Panc1 (cell line): ENCODE measurements around the gene SCN2B. TPM values are rescaled to one million over a fixed set of nuclear protein-coding genes. Genes with fewer than 3 reads are reported as not detected.

Source experiments
- ATAC-seq: fragments of 200-7000 bp; cut with Tn5 transposase; 2 replicates; pipeline ENCODE4 v1.9.1; 2020; ENCODE audit warnings: mild to moderate bottlenecking, moderate library complexity
- BruUV-seq: library from RNA; stranded (reverse); fragments of 400-500 nt; replicated peaks from 2 replicates; lab custom pipeline; 2021; lab: Mats Ljungman, UMichigan
- CTCF ChIA-PET: fragments of 300-600 bp; sonication (Branson Sonifier 250); formaldehyde crosslinking; loops from one replicate; lab custom pipeline; 2022; ENCODE audit warnings: antibody characterized with exemption; lab: Charles Lee
- POLR2A ChIA-PET: fragments of 300-600 bp; sonication (Branson Sonifier 250); formaldehyde crosslinking; loops from one replicate; lab custom pipeline; 2022; ENCODE audit warnings: antibody characterized with exemption; lab: Charles Lee
- DNase-seq: peaks from one replicate; pipeline ENCODE4 v3.0.0-alpha.2; 2010; ENCODE audit warnings: low read depth, low spot score
- H3K27ac ChIP-seq: 2 replicates; pipeline ENCODE4 v1.5.1; 2011; ENCODE audit warnings: mild to moderate bottlenecking, low read length, inconsistent platforms
- H3K27me3 ChIP-seq: fragments of 200-500 bp; sonication (Bioruptor generic); 2 replicates; pipeline ENCODE4 v1.6.0; 2014; ENCODE audit warnings: low read length, inconsistent platforms; ENCODE audit not compliant: control insufficient read depth, insufficient read depth
- H3K36me3 ChIP-seq: fragments of 200-500 bp; sonication (Bioruptor generic); 2 replicates; pipeline ENCODE4 v1.5.1; 2014; ENCODE audit warnings: inconsistent platforms, mild to moderate bottlenecking, low read length, moderate library complexity; ENCODE audit not compliant: control insufficient read depth, insufficient read depth
- H3K4me1 ChIP-seq: 2 replicates; pipeline ENCODE4 v1.5.1; 2011; ENCODE audit warnings: inconsistent platforms, mild to moderate bottlenecking, low read length, moderate library complexity; ENCODE audit not compliant: control insufficient read depth, insufficient read depth
- H3K4me3 ChIP-seq, 2 experiments: 2 replicates each; pipeline ENCODE4 v1.5.1; 2011 to 2012; ENCODE audit warnings: low read depth in 2 of 2, low read length in 2 of 2, mild to moderate bottlenecking in 2 of 2, inconsistent platforms in 1 of 2, moderate library complexity in 1 of 2
- H3K9me3 ChIP-seq: fragments of 200-500 bp; sonication (Bioruptor generic); 2 replicates; pipeline ENCODE4 v1.5.1; 2014; ENCODE audit warnings: low read depth, mild to moderate bottlenecking, inconsistent platforms, low read length, moderate library complexity; ENCODE audit not compliant: control insufficient read depth, insufficient read depth
- POLR2AphosphoS5 ChIP-seq: IDR thresholded peaks from 2 replicates; pipeline ENCODE4 v1.6.1; 2012; ENCODE audit warnings: mild to moderate bottlenecking, low read depth, low read length, moderate library complexity
- SIN3A ChIP-seq: IDR thresholded peaks from 2 replicates; pipeline ENCODE4 v1.6.1; 2012; ENCODE audit warnings: low read depth, mild to moderate bottlenecking, low read length, moderate library complexity, borderline replicate concordance; ENCODE audit not compliant: insufficient read depth
- TCF7L2 ChIP-seq: IDR thresholded peaks from 2 replicates; pipeline ENCODE4 v1.6.1; 2011; ENCODE audit warnings: mild to moderate bottlenecking, low read depth, low read length, inconsistent platforms
- in situ Hi-C: cut with HindIII; loops from 2 replicates; pipeline ENCODE4 v1.10.0; 2016; ENCODE audit warnings: low sequenced_read_pairs, low pct_unique_long_range_greater_than_20kb
- intact Hi-C: fragments of 100-400 bp; cut with micrococcal nuclease; formaldehyde crosslinking; loops from one replicate; pipeline ENCODE4 v1.10.0; 2022; ENCODE audit not compliant: unreplicated experiment
- total RNA-seq: library from RNA; stranded (reverse); gene quantifications from one replicate; pipeline ENCODE4 v1.2.1, GENCODE V29; 2021; ENCODE audit not compliant: unreplicated experiment
- TF ChIP-seq, protein P1 (sequence below), 2 experiments: IDR thresholded peaks; 2 replicates each; pipeline ENCODE4 v1.6.1; 2011 to 2012; ENCODE audit warnings: low read depth in 2 of 2, control low read depth in 1 of 2, low read length in 1 of 2, mild to moderate bottlenecking in 1 of 2, moderate library complexity in 1 of 2; ENCODE audit not compliant: insufficient read depth in 1 of 2
- TF ChIP-seq, protein P2 (sequence below): fragments of 450-650 bp; IDR thresholded peaks from 2 replicates; pipeline ENCODE4 v1.5.1; 2017; ENCODE audit warnings: mild to moderate bottlenecking

The SCN2B gene
- total RNA-seq, 1 experiment from 2014 or later: not detected

DNA sequence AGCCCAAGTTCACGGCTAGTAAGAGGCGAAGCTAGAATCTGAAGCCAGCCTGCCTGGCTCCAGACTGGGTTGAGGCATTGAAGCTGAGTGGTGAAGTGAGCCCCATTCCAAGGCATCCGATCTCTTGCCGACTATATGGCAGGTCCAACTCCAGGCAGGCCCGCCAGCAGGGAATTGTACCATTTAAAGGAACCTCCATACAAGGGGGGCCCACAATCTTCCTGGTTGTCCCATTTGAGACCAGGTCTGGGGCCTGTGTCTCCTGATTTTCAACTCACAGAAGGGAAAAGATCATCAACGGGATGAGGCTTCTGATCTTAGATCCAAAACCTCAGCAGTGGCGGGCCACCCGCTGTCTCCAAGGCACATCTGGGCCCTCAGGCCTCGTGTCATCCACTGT is 4.1 kb downstream of the SCN2B start:
- no peak overlapping the region for H3K4me3 ChIP-seq
- POLR2A ChIA-PET: interaction anchor here (0.5 kb wide), 1 partner anchor 12 kb away, joined by 6 read pairs; no protein-coding TSS in a partner anchor

DNA sequence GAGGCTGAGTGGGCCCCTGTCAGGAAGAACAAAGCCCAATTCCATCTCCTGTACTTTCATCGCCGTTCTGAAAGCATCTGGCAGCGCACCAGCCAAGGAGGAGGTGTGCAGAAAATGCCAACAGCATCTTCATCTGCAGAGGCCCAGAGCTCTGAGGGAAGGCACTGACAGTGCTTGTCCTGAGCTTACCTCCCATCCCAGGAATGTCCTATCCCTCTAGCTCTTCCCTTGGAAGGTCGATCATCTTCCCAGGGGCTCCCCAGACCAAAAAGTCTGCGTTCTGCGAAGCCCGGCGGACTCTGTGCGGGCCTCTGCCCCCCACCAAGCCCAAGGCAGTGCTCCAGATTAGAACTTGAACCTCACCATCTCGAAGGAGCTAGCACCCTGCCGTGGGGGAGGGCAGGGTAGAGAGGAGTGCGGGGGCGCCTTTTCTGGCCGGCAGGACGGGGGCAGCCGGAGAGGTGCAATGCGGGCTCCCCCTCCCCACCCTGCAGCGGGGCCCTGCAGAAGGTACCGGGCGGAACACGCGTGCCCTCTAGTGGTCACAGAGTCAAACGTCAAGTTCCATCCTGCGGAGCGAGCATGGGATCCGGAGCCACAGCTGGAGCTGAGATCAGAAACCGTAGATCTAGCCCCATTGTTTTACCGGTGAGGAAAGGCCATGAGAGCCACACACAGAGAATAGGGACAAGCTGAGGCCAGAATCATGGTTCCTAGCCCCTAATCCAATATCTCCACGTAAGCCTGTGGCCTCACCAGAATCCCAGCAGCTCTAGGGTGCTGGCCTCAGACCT is 5.0 kb downstream of the SCN2B start:
- in situ Hi-C loops: no loop called here
- intact Hi-C loops: loop anchor here (2.0 kb wide), 1 partner anchor 23 kb away; no protein-coding TSS in a partner anchor

More for the DNA sequence above, 4.1 kb downstream of the SCN2B start:
- peaks cover 10% of the 10 kb centered on the region for H3K27me3 ChIP-seq
- CTCF ChIA-PET: interaction anchor here (0.8 to 2.1 kb wide), 8 partner anchors 8 to 115 kb away, joined by 3 to 14 read pairs (median 4); no protein-coding TSS in a partner anchor
- no peaks in the 10 kb centered on the region for H3K4me1 ChIP-seq
- H3K27ac ChIP-seq: no peak overlapping the region
- DNase-seq (no peak), ATAC-seq (peak; percentile 4; the same call in 1 of the 2 replicates)
- no peak for TF ChIP-seq TCF7L2
- TF ChIP-seq POLR2AphosphoS5: no peak
- TF ChIP-seq, protein P1, sequence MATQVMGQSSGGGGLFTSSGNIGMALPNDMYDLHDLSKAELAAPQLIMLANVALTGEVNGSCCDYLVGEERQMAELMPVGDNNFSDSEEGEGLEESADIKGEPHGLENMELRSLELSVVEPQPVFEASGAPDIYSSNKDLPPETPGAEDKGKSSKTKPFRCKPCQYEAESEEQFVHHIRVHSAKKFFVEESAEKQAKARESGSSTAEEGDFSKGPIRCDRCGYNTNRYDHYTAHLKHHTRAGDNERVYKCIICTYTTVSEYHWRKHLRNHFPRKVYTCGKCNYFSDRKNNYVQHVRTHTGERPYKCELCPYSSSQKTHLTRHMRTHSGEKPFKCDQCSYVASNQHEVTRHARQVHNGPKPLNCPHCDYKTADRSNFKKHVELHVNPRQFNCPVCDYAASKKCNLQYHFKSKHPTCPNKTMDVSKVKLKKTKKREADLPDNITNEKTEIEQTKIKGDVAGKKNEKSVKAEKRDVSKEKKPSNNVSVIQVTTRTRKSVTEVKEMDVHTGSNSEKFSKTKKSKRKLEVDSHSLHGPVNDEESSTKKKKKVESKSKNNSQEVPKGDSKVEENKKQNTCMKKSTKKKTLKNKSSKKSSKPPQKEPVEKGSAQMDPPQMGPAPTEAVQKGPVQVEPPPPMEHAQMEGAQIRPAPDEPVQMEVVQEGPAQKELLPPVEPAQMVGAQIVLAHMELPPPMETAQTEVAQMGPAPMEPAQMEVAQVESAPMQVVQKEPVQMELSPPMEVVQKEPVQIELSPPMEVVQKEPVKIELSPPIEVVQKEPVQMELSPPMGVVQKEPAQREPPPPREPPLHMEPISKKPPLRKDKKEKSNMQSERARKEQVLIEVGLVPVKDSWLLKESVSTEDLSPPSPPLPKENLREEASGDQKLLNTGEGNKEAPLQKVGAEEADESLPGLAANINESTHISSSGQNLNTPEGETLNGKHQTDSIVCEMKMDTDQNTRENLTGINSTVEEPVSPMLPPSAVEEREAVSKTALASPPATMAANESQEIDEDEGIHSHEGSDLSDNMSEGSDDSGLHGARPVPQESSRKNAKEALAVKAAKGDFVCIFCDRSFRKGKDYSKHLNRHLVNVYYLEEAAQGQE (IDR thresholded peaks at IDR 0.05; ENCODE audit: insufficient read depth in 1 of 2, low read depth in 2 of 2, low read length in 1 of 2): no peak
- no peak for TF ChIP-seq SIN3A
- TF ChIP-seq, protein P2, sequence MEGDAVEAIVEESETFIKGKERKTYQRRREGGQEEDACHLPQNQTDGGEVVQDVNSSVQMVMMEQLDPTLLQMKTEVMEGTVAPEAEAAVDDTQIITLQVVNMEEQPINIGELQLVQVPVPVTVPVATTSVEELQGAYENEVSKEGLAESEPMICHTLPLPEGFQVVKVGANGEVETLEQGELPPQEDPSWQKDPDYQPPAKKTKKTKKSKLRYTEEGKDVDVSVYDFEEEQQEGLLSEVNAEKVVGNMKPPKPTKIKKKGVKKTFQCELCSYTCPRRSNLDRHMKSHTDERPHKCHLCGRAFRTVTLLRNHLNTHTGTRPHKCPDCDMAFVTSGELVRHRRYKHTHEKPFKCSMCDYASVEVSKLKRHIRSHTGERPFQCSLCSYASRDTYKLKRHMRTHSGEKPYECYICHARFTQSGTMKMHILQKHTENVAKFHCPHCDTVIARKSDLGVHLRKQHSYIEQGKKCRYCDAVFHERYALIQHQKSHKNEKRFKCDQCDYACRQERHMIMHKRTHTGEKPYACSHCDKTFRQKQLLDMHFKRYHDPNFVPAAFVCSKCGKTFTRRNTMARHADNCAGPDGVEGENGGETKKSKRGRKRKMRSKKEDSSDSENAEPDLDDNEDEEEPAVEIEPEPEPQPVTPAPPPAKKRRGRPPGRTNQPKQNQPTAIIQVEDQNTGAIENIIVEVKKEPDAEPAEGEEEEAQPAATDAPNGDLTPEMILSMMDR: no peak
- in situ Hi-C loops (no loop called here), intact Hi-C loops (no loop called here)
- H3K36me3 ChIP-seq: no peaks in the 10 kb centered on the region
- BruUV-seq: no TSS peak
- H3K9me3 ChIP-seq: no peaks in the 10 kb centered on the region

More for the DNA sequence above, 5.0 kb downstream of the SCN2B start:
- TF ChIP-seq, protein P2: peak; percentile 99
- TF ChIP-seq TCF7L2: no peak
- Histone ChIP-seq H3K4me1 (no peaks in the 10 kb centered on the region), H3K4me3 (no peak overlapping the region), H3K36me3 (no peaks in the 10 kb centered on the region), H3K9me3 (no peaks in the 10 kb centered on the region), H3K27me3 (peaks cover 10% of the 10 kb centered on the region), H3K27ac (no peak overlapping the region)
- CTCF ChIA-PET: interaction anchor here (0.6 to 2.1 kb wide), 12 partner anchors 9 to 194 kb away, joined by 3 to 14 read pairs (median 4); no protein-coding TSS in a partner anchor
- peak; percentile 90 for ATAC-seq
- DNase-seq: peak; percentile 30
- no TSS peak for BruUV-seq
- POLR2A ChIA-PET: interaction anchor here (0.5 kb wide), 1 partner anchor 13 kb away, joined by 6 read pairs; no protein-coding TSS in a partner anchor
